HG02642 (cell line): ENCODE results near the gene PPP2R2D.
"Not testable (repeated sequence)": the region's sequence is repeated elsewhere in the genome, so short reads cannot be mapped to it uniquely, and the experiment has no call there.

ENCODE experiments used
- ATAC-seq: cut with Tn5 transposase; IDR thresholded peaks from one replicate; pipeline ENCODE4 v1.9.1; 2021; ENCODE audit warnings: mild to moderate bottlenecking; ENCODE audit not compliant: unreplicated experiment, poor library complexity

PPP2R2D gene

DNA sequence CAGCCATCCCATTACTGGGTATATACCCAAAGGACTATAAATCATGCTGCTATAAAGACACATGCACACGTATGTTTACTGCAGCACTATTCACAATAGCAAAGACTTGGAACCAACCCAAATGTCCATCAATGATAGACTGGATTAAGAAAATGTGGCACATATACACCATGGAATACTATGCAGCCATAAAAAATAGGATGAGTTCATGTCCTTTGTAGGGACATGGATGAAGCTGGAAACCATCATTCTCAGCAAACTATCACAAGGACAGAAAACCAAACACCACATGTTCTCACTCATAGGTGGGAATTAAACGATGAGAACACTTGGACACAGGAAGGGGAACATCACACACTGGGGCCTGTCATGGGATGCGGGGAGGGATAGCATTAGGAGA is 87.0 kb downstream of the PPP2R2D start:
- not testable (repeated sequence) for ATAC-seq

DNA sequence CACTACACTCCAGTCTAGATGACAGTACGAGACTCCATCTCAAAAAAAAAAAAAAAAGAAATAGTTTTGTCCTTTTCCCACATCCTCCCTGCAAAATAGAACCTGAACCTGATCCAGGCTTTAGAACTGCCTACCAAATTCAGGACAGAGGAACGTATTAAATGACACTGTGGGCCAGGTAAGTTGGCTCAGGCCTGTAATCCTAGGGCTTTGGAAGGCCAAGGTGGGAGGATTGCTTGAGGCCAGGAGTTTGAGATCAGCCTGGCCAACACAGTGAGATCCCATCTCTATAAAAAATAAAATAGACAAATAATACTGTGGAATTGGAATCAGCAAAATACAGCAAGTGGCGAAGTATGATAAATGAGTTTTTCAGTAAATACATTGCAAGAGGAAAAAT is 90.9 kb downstream of the PPP2R2D start:
- no peak for ATAC-seq

DNA sequence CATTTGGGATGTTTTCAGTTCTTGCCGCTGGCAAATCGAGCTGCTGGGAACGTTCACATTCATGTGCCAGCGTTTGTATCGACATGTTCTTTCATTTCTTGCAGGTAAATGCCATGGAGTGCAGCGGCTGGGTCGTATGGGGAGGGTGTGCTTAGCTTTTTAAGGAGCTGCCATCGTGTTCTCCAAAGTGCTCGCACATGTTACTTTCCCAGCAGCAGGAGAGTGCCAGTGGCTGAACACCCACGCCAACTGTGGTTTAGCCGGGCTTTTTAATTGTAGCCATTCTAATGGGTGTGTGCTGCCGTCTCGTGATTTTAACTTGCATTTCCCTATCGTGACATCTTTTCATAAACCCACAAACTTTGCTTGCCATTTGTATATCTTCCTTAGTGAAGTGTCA is 92.5 kb downstream of the PPP2R2D start:
- no peak for ATAC-seq

DNA sequence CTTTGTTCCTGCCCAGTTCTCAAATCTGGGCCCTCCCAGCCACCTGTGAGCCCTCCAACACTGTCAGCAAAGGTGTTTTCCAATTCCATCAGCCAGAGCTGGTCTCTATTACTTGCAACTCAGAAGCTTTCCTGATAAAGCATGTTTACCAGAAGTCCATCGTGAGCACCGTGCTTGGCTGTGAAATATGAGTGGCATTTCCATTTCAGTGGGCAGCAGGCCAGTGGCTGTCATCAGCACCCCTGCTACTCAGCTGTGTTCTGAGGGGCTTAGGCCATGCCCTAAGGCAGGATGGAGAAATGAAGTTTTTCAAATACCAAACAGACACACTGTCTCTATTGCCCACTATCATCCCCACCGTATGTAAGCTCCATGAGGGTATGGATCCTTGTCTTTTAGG is 93.6 kb downstream of the PPP2R2D start:
- no peak for ATAC-seq

DNA sequence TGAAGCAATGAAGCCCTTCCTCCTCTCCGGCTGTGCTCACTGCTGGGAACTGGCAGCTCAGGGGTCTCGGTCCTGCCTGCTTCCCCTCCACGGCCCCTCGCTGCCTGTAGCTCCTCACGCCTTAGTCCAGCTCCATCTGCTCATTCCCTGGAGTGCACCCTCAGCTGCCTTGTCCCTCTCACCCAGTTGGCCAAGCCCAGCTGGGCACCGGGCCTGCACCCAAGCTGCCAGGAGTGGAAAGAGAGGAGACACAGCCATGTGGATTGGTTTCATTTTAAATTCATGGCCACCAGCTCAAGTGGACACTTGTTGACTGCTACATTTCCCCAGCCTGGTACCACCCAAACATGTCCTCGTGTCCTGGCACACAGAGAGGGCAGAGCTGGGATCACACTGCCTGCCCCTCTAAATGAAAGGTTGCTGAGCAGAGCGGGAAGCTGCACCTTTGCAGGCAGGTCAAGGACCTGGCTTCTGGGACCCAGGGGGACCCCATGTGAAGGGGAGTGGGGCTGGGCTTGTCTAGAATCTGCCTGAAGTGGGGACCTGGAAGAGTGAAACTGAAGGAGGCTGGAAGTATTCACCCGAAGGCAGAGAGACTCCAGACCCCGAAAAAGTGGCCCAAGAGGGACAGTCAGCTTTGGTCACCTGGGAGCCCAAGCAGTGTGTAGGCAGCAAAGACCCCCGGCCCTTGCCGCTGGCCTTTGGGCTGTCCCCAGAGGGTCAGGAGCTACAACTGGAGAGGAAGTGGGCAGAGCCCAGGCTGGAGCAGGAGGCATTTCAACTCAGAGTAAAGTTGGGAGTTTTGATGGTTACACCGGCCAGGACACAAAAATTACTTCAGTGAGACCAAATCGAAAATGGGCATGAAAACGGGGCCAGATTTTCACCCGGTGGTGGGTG is 95.9 kb downstream of the PPP2R2D start:
- ATAC-seq, result no peak

DNA sequence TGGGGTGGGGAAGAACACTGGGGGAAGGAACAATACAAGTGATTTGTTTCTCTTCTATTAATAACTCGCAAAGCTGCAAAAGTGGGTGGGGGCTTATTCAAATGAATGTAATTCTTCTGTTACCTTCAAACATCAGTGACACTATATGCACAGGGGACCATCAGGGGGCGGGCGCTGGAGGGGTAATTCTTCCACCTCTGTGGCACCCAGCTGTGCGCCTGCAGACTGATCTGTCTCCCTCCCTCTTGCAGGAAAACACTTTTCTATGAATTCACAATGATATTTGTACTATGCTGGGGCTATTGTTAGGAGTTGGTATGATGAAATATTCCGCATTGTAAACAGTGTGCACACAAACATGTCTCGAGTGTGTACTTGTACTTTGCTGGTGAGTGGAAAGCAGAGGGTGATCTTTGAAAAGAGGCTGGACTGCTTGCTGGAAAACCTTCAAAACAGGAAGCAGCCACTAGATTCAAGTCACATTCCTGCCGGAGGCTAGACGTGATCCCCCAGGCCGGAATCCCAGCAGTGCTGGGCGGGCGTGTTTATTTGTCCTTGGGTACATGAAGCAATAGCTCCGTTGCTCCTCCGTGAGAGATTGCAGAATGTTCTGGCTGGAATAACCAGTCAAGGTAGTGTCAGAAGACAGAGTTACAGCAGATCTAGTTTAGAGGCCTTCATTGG is 96.7 kb downstream of the PPP2R2D start:
- no peak for ATAC-seq

DNA sequence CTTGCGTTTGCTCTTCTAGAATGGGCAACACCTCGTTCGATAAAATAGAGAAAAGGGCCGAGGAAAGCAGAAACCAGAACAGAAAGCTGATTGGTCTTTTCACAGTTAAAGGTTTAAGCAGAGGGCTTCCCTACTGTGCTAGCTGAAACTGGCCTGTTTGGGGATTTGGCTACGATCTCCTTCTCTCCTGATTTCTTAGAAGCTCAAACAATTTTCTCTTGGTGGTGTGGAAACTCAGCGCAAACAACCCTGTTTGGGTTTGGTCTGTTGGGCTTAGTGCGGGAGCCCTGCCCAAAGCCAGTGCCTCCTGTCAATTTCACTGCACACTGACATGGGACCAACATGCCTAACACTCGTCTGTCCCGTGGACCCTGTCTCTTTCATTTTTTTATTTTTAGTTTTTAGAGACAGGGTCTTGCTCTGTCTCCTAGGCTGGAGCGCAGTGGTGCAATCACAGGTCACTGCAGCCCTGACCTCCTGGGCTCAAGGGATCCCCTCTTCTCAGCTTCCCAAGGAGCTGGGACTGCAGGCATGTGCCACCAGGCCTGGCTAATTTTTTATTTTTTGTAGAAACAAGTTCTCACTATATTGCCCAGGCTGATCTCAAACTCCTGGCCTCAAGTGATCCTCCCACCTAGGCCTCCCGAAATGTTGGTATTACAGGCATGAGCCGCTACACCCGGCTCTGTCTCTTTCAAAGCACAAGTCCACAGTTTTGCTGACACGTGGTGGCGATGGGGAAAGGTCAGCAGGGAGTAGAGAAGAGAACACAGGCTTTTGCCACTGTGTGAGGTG is 97.4 kb downstream of the PPP2R2D start:
- no peak for ATAC-seq

DNA sequence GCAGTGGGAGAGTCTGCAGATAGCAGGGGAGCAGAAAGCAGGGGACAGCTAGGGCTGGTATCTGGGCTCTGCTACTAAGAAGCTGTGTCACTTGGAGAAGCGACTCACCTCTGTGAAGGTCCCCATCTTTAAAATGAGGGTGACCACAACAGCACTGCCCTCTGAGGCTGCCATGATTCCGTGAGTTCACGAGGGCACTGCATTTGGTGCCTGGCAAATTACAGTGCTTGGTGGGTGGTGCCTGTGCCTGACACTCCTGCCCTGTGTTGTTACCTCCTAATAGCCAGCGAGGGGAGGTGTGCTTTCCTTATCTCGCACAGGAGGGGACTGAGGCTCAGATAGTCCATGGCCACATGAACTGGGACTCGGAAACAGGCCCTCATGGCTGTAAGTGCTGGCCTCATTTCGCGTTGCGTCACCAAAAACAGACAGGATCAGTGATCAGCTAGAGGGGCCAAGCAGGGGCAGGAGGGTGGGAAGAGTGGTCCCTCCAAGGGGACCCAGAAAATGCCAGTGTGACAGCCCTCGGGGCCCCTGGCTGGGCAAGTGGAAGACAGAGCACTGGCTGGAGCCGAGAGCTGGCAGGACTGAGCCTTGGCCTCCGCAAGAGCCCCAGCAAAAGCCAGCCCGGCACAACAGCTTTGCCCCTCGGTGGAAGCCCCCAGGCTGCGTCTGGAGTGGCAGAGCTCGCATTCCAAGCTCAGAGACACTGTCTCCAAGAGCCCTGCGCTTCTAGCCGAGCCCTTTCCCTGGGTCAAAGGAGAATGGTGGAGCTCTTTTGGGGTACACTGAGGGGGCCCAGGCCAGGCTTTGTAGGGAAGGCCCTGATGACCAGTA is 98.3 kb downstream of the PPP2R2D start:
- ATAC-seq, result no peak

DNA sequence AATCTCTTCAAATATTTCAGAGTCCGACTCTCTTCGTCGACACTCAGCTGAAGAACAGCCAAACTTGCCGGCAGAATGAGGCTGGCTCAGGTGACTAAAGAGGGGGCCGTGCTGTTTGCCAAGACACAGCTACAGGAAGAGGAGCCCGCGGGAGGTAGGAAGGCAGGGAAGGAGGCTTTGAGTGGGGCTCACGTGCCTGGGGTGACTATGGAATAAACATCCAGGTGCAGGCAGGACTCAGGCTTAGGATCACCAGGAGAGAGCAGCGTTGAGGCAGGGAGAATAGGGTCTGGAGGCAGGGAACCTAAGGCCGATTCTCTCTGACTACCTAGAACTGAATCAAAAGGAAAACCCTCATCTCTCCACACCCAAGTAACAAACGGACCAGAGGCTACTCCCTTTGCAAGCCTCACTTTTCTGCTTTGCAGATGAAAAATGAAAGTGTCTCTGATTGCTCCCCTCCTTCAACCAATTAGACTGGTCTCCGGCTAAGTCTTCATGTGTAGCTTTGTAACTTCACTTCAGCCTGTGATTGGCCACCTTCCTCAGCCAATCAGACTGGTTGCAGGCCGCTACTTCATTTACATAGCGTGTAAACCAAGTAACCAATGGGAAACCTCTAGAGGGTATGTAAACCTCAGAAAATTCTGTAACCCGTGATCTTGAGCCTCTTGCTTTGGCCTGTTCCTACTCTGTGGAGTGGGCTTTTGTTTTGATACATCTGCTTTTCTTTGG is 100.6 kb downstream of the PPP2R2D start:
- ATAC-seq, result no peak

DNA sequence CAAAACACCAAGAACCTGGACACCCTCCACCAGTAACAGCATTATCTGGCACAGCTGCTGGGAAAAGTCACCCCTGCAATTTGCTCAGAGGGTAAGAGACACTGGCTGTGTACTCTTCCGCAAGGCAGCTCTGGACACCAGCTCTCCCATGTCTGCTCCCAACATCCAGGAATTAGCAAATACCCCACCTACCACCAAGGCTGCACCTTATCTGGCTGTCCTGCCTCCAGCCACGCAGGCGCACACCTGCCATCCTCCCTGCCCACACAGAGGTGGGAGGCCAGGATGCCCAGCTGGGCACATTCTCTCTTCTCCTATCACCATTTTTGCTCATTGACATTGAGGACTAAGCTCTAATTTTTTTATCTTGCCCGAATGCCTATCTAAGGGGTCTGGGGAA is 101.2 kb downstream of the PPP2R2D start:
- ATAC-seq, result no peak

DNA sequence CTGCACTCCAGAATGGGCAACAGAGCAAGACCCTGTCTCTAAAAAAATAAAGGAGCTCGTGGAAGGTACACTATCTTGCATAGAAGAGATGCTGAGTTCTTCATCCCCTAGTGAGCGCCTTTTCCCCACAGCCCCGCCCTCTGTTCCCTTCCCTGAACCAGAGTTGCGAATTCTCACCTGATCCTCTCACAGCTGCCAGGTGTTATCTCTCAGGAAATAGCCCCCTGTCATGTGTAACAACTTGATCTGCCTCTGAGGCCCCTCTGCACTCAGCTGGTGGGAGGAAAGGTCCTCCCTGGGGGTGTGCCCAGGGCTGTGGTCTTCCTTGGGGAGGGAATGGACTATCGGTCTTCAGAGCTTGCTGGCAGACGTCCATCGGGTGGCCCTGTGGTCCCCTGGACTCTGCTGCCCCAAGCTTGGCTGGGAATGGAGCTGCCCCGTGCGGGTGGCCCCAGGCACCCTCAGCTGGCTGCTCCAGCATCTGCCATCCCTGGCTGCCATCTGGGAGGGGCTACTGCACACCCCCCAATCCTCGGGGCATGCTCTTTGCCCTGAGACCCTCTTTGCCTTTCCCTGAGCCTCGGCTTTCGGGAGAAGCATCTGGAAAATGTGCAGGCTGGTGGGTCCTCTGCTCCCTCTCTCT is 102.6 kb downstream of the PPP2R2D start:
- no peak for ATAC-seq

DNA sequence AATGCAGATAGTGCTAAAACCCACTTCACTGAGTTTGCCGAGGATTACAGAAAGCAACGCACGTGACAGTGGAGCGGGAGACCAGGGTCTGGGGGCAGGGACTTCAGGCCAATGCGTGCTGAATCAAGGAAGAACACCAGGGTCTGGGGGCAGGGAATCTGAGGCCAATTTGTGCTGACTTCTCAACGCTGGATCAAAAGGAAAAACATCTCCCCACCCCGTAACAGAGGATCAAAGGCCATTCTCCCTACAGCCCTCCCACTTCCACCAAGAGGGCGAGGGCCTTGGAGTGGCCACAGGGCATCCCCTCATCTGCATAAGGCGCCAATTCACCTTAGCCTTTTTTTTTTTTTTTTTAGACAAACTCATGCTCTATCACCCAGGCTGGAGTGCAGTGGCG is 103.2 kb downstream of the PPP2R2D start:
- ATAC-seq, result no peak

DNA sequence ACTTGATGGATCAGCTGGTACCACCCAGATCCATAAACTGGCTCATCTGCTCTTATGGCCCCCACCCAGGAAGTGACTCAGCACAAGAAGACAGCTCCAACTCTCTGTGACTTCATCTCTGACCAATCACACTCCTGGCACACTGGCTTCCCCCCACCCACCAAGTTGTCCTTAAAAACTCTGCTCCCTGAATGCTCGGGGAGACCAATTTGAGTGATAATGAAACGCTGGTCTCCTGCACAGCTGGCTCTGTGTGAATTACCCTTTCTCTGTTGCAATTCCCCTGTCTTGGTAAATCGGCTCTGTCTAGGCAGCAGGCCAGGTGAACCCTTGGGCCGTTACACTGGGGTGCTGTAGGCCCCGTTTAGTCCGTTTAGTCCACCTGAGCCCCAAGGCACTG is 104.3 kb downstream of the PPP2R2D start:
- ATAC-seq, result no peak

DNA sequence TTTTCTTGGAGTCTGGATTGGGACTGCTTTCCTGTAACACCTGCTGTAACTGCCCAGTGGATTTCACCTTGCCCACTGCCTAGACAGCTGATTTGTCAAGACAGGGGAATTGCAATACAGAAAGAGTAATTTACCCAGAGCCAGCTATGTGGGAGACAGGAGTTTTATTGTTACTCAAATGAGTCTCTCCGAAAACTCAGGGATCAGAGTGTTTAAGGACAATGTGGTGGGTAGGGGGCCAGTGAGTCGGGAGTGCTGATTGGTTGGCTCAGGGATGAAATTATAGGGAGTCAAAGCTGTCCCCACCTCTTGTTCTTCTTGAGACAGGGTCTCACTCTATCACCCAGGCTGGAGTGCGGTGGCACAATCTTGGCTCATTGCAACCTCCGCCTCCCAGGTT is 106.2 kb downstream of the PPP2R2D start:
- no peak for ATAC-seq

DNA sequence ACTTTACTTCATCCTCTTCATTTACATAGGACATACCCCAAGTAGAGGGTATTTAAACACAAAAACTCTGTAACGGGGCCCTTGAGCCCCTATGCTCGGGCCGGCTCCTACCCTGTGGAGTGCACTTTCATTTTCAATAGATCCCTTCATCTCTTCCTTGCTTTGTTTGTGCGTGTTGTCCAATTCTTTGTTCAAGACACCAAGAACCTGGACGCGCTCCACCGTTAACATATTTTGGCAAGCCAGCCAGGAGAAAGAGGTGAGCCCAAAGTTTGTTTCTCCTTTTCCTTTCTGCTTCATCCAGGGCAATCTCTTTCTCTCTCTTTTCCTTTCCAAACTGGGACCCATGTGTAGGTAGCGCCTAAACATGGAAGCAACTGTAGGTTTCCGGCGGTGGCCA is 106.9 kb downstream of the PPP2R2D start:
- ATAC-seq, result no peak
